Stimulated activated CD8-positive, alpha-beta memory T cell treated with anti-CD3 and anti-CD28 coated beads, Interleukin-7, amount 100 ng/mL, for 1 hour (primary cell): ENCODE measurements around the gene RIT2.

Experiments
- DNase-seq, 2 donors: peaks; one replicate each; pipeline ENCODE4 v3.0.0-alpha.2; 2020; ENCODE audit warnings: low read depth in 2 of 2

Gene RIT2

DNA sequence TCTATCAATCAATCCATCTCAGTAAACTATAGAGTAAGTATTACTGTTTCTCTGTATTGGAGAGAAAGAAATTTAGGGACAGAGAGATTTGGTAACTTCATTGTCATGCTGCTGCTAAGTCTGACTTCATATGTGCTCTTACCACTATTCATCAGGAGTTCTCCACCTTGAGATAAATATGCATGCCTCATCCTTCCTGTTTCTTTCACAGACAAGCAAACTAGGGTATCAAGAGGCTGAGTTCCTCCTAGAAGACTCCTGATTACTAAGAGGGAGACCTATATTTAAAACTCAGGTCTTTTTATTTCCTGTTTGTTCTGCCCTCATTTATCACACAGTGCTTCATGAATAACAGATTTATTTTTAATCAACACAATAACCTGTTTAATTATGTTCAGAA is 34.1 kb downstream of the RIT2 start:
- DNase-seq = no peak

DNA sequence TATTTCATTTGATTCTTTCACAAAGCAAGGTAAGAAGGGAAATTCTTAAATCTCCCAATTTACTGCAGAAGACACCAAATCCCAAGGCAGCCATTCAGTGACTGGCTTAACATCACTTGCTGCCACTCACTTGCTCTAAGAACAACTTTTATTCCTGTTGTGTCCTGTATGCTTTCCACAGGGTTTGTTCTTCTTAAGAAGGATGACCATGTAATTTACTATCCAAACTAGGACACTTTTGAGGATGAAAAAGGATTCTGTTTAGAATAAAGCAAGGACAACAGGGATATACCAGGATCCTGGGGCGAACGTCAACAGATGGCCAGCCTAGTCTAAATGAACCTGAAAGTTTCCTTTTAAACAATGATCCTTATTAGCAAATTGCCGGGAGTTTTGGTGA is 34.8 kb downstream of the RIT2 start:
- DNase-seq = no peak

DNA sequence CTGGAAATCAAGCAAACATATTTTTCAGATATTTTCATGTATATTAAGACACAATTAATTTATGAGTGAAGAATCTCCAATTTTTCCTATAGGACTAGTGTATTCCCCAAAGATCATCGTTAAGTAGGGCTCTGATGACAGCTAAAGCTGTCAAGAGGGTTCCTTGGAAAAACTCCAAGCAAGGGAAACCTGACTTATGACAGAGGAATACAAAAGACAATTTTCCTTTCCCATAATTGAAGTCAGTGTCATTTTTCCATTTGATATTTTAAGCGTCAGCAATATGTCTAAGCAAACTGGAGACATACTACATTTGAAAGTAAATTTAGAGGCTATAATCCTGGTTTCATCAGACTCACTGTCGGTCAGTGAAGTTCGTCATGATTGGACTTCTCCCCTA is 36.1 kb downstream of the RIT2 start:
- DNase-seq = no peak

DNA sequence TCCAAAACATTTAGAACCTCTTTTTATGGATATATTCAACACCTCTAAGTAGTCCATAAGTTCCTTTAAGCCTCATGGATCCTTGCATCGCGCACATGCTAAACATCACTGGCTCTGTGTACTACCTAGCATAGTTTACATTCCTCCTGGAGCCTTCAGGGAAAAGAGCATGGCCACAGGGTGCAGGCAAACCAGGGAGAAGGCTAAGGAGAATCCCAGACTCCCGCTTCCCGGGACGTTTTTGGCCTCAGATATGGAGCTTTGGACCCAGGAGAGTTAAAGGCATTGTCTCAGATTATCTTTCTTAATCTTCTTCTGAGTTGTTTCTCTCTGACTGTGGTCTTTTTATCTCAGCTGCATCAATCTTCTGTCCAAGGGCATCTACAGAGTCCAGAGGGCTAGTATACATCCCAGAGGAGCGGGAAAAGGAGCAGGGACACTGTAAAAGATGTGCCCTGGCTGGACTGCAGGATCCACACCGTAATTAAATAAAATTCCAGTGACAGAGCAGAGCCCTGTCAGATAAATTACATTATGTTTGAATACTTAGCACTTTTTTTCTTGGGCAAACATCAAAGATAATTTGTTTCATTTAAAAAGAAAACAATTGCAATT is 36.9 kb downstream of the RIT2 start:
- DNase-seq = no peak

DNA sequence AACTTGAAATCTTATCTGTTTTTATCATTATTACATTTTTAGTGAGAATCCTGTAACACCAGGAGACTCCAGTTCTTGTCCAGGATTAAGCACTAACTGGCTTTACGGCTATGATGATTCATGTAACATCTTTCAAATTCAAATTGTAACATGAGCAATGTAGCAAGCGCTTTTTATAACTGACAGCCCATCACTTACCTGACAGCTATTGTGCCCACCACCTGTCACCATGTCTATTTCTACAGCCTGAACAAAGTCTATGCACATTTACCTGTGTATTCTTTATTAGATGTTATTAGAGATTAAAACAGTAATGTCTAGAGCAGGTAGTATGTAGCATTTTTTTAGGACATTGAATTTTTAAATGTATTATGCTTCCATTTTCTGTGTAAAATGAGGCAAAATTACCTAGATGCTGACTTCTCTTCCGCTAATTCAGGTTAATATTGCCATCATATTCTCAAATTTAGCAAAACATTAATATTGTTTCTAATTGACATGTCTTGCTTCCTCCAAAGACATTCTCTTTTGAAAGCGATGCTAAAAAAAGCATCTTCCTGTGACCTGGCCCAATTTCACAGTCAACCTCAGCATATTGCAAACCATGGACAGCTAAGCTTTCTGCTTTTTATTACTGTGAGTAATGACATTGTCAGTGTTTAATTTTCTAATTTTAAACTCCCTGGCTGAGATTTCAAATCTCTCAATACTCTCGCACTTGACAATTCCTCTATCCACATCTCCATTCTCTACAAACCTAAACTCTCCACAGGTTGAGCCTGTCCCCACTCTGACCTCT is 37.8 kb downstream of the RIT2 start:
- no peak for DNase-seq

DNA sequence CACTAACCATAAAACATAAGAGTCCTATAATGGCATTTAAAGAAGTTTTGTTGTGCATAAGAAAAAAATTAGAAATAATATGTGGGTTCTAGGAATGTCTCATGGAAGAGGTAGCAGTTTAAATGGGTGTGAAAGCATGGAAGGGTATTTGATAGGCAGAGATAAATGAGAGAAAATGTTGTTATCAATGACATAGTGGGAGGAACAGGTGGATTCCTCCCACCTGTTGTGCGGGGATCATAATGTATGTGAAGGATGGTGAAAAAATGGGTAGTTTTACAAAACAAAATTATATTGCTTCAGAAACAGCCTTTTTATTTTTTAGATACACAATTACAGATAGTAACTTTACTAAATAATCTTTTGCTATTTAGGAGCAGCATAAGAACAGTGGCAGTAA is 41.7 kb downstream of the RIT2 start:
- no peak for DNase-seq

DNA sequence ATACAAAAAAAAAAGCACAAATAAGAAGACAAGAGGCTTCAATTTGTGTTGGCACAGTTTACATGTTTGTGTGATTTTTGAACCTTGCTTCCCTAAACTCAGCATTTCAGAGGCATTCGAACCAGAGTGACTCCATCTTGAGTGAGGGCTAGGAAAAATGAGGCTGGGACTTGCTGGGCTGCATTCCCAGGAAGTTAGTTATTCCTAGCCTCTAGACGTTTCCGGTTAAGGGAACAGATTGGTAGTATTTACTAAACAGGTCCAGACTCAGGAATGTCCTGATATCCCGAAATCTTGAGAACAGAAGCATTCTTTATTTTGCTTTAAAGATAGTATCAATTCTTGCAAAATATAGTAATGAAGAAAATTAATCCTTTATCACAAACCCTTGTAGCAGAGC is 46.7 kb downstream of the RIT2 start:
- DNase-seq = no peak

DNA sequence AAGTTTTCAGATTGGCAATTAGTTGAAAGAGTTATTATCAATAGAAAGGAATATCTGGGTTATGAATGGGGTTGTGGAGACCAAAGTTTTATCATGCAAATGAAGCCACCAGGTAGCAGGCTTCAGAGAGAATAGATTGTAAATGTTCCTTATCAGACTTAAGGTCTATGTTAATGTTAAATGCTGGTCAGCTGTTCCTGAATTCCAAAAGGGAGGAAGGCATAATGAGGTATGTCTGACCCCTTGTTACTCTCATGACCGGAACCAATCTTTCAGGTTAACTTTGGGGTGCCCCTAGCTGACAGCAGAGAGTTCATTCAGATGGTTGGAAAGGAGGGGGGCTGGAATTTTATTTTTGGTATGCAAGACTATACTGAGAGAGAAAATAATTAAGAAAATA is 47.9 kb downstream of the RIT2 start:
- DNase-seq = no peak

DNA sequence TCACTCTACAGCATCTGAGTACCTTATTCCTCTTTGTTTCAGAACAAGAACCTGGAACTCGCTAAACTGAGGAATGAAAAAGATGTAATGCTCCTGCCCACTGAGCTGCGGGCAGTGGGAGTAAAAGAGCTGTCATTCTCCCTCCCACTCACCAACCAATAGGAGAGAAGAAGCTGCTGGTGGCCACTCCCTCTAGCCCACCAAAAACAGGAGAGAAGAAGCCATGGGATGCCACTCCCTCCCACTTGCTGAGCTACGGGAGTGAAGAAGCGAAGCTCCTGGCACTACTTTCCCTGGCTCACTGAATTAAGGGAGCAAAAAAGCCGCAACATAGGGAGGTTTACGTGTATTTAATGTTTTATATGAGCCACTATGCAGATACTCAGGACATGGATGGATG is 53.7 kb downstream of the RIT2 start:
- DNase-seq = no peak

DNA sequence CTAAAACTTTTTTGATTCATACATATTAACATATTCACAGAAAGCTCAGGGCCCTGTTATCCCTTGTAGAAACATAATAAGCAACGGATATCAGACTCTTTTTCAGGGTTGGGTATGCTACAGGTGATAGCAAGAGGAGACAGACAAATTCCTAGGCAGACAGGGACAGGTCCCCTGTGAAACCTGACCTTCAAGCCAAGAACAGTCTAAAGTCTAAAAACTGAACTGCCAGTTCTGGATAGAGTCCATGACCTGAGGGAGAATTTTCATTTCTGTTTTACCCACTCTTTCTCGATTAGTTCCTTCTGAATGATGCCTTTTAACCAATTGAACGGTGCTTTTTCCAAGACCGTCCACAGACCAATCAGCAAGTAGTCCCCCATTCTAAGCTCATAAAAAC is 54.2 kb downstream of the RIT2 start:
- DNase-seq = no peak

DNA sequence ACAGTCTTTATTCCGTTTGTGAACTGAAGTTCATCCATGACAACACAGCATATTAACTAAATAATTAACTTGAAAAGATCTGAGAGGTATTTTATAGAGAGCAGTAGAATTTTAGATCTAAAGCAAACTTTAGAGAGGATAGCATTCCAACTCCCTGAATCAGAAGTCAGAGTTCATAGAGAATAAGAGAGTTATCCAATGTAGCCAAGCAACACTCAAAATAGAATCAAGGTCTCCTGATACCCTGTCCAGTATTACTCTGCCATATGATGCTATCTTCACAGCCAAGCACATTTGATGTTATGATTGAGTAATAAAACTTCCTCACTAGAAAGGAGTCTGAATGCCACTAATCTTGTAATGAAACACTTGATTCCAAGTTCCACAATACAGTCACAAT is 55.5 kb downstream of the RIT2 start:
- DNase-seq = no peak

DNA sequence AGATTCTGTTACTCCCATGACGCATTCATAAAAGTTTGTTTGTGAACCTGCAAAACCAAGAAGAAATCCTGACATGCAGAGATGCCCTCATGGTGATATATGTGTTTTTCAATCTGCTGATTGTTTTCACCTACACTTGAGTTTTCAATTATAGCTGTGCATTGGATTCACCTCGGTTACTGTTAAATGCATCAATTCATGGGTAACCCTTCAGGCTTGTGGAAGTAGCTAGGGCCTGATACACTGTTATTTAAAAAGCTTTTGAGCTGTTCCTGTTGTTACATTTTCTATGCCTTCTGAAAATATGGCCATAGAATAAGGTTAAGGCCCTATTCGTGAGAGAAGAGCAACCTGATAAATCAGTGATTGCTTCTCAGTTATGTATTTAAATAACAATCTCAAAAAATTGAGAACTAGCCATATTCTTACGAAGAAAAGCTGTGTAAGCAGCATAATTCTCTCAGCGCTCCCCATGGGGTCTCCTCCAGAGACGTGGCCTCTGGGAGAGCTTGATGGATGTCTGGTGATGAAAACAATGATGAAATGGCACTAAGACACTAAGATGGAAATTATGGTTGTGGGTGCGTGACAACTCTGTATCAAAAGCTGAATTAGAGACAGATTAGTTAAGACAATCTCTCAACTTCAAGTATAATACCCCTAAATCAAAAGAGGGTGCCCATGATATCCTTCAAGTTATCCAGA is 60.5 kb downstream of the RIT2 start:
- no peak for DNase-seq

DNA sequence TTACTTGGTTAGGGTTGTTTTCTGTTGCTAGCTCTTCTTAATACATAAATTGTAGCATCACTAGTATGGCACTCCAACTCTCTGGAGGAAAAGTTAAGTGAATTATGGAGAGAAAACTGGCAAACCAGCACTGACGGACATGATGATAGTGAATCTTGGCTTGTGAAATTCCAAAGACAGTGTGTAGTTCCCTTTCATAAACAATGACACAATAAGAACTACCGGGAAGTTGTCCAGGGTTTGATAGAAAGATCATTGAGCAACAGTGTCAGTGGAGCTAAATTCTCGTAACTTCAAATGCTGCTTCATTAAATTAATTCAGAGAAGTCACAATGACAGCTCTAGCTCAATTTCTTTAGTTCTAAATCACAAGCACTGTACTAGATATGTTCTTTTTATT is 66.5 kb downstream of the RIT2 start:
- no peak for DNase-seq

DNA sequence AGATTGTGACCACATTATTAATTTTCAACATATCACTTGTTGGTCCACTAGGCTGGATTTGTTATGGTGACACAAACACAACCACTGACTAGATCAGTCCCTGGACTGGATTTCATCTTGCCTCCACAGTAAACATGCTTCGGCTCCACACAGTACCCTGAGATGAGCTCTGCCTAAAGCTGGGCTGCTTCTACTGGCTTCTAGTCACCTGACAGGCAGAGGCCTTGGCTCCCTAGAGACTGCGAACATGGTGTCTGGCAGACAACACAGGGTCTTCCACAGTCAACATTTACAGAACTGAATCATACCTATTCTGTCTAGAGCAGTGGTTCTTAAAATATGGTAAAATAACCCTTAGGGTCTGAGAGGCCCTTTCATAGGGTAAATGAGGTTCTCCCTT is 69.2 kb downstream of the RIT2 start:
- no peak for DNase-seq

DNA sequence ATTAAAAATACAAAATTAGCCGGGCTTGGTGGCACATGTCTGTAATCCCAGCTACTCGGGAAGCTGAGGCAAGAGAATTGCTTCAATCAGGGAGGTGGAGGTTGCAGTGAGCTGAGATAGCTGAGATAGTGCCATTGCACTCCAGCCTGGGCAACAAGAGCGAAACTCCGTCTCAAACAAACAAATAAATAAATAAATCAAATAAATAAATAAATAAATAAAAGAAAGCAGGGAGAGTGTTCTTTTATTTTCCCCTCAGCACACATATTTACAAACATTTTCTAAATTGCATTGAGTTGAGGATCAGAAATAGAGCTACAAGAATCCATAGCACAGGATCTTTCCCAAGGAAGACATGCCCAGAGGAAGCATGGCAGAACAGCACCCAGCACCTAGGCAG is 71.9 kb downstream of the RIT2 start:
- DNase-seq = no peak

DNA sequence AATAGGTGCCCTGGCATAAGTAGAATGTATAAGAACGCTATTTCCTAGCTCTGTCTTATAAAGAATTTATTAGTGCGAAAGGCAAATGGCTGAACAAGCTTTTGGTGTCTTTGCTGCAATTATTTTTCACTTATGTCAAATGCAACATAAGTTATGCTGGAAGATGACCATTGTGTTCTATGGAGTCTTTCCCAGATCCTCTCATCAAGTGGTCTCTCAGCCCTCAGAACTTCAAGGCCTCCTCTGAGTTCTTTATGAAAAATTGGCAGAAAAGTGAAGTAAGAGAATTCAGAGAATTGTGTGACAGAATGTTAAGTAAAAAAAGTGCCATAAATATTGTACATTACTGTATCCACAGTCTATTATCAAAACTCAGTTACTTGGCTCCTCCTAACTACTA is 75.2 kb downstream of the RIT2 start:
- no peak for DNase-seq

DNA sequence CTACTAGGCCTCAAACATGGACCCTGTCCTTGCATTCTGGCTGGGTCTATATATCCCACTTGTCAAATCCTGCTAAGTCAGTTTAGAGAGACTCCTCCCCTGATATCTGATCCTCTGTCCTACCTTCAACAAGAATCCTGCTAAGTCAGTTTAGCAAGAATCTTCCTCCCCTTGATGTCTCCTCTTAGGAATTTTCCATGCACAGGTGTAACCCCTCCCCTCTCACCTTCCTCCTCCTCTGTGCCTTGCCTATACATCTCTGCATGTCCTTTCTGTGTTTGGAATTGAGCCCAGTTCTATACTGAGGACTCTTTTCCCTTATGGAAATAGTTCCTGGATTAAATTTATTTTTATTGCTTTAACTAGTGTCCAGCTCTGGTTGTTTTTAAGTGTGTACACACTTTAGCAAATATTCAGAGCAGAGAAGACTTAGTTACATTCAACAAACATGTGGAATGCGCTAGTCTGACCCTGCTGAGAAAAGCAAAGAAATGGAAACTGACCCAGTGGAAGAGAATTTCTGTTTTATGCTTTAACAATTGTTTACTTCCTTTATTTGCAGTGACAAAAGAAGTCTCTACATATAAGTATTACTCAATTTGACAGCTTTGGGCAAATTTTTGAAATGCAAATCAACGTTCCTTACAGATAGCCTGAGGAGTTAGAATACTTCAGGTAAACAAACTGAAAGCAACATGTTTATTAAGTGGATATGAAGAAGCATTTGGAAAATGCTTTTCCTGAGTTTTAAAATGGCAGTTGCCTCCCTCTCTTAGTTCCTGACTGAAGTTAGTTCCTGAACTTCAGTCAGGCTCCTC is 80.6 kb downstream of the RIT2 start:
- DNase-seq = no peak

DNA sequence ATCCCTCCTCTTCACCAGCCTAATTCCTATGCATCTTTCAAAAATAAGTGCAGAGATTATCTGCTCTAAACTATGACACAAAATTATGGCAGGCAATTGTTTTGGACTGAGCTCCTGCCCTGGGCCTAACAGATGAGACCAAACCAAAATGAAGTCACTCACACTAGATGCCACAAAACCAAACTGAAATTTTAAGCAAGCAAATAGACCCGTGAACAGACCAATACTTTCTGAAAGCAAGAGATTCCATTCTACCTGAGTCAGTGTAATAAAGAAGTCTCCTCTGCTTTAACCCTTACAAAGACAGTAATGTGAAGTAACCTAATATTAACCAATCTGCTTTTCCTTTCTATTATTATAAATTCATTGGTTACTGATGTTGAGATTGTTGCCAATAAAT is 84.3 kb downstream of the RIT2 start:
- DNase-seq = no peak

DNA sequence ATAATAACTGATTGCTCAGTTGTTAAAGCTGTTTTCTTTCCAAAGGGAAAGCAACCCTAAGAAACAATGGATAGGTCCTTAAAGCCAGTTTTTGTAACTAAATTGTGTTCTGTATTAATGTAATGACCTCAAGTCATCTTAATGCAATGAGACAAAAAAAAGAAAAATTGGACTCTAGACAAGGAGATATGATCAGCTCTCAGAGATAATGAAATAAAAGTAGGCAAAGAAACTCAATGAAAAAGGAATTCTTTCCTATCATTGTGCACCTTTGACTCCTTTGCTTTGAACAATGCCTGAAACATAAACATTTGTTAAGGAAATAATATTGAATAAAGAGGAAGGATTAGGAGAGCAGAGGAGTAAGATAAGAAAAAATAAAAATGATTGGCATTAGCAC is 86.1 kb downstream of the RIT2 start:
- DNase-seq = no peak

DNA sequence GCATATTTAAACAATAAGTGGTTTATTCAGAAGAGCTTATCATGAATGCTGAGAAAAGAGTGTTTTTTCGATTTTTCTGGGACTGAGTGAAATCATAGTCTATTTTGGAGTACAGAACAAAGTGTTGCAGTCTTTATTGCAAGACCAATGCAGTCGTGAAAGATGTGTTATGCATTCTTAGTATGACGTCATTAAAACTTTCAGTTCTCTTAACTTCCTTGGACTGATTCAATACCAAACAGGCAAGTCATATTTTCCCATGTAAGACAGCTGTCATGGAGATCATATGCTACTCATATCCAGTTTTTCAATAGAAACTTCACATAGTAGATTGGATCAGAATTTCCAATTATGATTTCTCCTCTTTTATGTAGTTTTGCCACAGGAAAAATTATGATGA is 92.6 kb downstream of the RIT2 start:
- DNase-seq = no peak

DNA sequence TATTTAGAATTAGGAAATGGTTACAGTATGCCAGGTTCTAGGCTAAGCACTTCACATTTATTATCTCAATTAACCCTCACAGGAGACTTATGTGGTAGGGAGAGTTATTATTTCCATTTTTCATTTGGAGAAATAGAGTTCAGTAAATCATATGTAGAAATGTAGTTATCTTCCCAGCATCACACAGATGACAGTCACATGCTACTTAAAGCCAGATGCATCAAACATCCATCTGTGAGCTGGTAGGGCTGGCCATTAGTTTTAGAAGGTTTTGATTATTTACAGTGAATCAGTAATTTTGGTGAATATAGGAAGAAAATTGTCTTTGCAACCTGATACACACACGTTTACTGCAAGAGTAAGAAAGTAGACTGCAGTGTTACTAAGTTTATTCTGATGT is 97.9 kb downstream of the RIT2 start:
- no peak for DNase-seq

DNA sequence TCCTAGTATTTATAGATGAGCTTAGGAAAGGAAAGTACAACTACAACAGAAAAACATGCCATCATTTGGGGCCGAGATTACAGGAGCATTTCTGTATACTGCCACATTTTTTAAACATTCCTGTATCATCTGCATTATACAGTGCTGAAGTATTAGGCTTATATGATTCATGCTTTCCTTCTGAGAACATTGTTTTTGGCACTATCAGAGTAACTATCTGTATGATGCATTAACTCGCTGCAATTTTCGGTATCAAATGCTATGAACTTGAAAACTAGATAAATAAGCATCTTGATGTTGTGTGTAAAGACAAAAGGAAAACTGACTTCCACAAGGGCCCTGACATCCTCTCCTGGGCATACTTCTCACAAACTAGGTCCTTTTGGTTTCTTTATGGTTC is 102.0 kb downstream of the RIT2 start:
- no peak for DNase-seq
